Panc1 (cell line): ENCODE measurements around the gene SNRK. TPM values are rescaled to one million over a fixed set of nuclear protein-coding genes. Genes with fewer than 3 reads are reported as not detected.

Experiments used
- ATAC-seq: fragments of 200-7000 bp; cut with Tn5 transposase; 2 replicates; pipeline ENCODE4 v1.9.1; 2020; ENCODE audit warnings: mild to moderate bottlenecking, moderate library complexity
- BruUV-seq: library from RNA; stranded (reverse); fragments of 400-500 nt; replicated peaks from 2 replicates; lab custom pipeline; 2021; lab: Mats Ljungman, UMichigan
- CTCF ChIA-PET: fragments of 300-600 bp; sonication (Branson Sonifier 250); formaldehyde crosslinking; loops from one replicate; lab custom pipeline; 2022; ENCODE audit warnings: antibody characterized with exemption; lab: Charles Lee
- POLR2A ChIA-PET: fragments of 300-600 bp; sonication (Branson Sonifier 250); formaldehyde crosslinking; loops from one replicate; lab custom pipeline; 2022; ENCODE audit warnings: antibody characterized with exemption; lab: Charles Lee
- DNase-seq: peaks from one replicate; pipeline ENCODE4 v3.0.0-alpha.2; 2010; ENCODE audit warnings: low read depth, low spot score
- H3K27ac ChIP-seq: 2 replicates; pipeline ENCODE4 v1.5.1; 2011; ENCODE audit warnings: mild to moderate bottlenecking, low read length, inconsistent platforms
- H3K27me3 ChIP-seq: fragments of 200-500 bp; sonication (Bioruptor generic); 2 replicates; pipeline ENCODE4 v1.6.0; 2014; ENCODE audit warnings: low read length, inconsistent platforms; ENCODE audit not compliant: control insufficient read depth, insufficient read depth
- H3K36me3 ChIP-seq: fragments of 200-500 bp; sonication (Bioruptor generic); 2 replicates; pipeline ENCODE4 v1.5.1; 2014; ENCODE audit warnings: inconsistent platforms, mild to moderate bottlenecking, low read length, moderate library complexity; ENCODE audit not compliant: control insufficient read depth, insufficient read depth
- H3K4me1 ChIP-seq: 2 replicates; pipeline ENCODE4 v1.5.1; 2011; ENCODE audit warnings: inconsistent platforms, mild to moderate bottlenecking, low read length, moderate library complexity; ENCODE audit not compliant: control insufficient read depth, insufficient read depth
- H3K4me3 ChIP-seq, 2 experiments: 2 replicates each; pipeline ENCODE4 v1.5.1; 2011 to 2012; ENCODE audit warnings: low read depth in 2 of 2, low read length in 2 of 2, mild to moderate bottlenecking in 2 of 2, inconsistent platforms in 1 of 2, moderate library complexity in 1 of 2
- H3K9me3 ChIP-seq: fragments of 200-500 bp; sonication (Bioruptor generic); 2 replicates; pipeline ENCODE4 v1.5.1; 2014; ENCODE audit warnings: low read depth, mild to moderate bottlenecking, inconsistent platforms, low read length, moderate library complexity; ENCODE audit not compliant: control insufficient read depth, insufficient read depth
- POLR2AphosphoS5 ChIP-seq: IDR thresholded peaks from 2 replicates; pipeline ENCODE4 v1.6.1; 2012; ENCODE audit warnings: mild to moderate bottlenecking, low read depth, low read length, moderate library complexity
- REST ChIP-seq, 2 experiments: IDR thresholded peaks; 2 replicates each; pipeline ENCODE4 v1.6.1; 2011 to 2012; ENCODE audit warnings: low read depth in 2 of 2, control low read depth in 1 of 2, low read length in 1 of 2, mild to moderate bottlenecking in 1 of 2, moderate library complexity in 1 of 2; ENCODE audit not compliant: insufficient read depth in 1 of 2
- SIN3A ChIP-seq: IDR thresholded peaks from 2 replicates; pipeline ENCODE4 v1.6.1; 2012; ENCODE audit warnings: low read depth, mild to moderate bottlenecking, low read length, moderate library complexity, borderline replicate concordance; ENCODE audit not compliant: insufficient read depth
- TCF7L2 ChIP-seq: IDR thresholded peaks from 2 replicates; pipeline ENCODE4 v1.6.1; 2011; ENCODE audit warnings: mild to moderate bottlenecking, low read depth, low read length, inconsistent platforms
- in situ Hi-C: cut with HindIII; loops from 2 replicates; pipeline ENCODE4 v1.10.0; 2016; ENCODE audit warnings: low sequenced_read_pairs, low pct_unique_long_range_greater_than_20kb
- intact Hi-C: fragments of 100-400 bp; cut with micrococcal nuclease; formaldehyde crosslinking; loops from one replicate; pipeline ENCODE4 v1.10.0; 2022; ENCODE audit not compliant: unreplicated experiment
- total RNA-seq: library from RNA; stranded (reverse); gene quantifications from one replicate; pipeline ENCODE4 v1.2.1, GENCODE V29; 2021; ENCODE audit not compliant: unreplicated experiment
- TF ChIP-seq, protein P1 (sequence below): fragments of 450-650 bp; IDR thresholded peaks from 2 replicates; pipeline ENCODE4 v1.5.1; 2017; ENCODE audit warnings: mild to moderate bottlenecking

Gene SNRK
- total RNA-seq, 1 experiment from 2014 or later: 11.0 TPM

DNA sequence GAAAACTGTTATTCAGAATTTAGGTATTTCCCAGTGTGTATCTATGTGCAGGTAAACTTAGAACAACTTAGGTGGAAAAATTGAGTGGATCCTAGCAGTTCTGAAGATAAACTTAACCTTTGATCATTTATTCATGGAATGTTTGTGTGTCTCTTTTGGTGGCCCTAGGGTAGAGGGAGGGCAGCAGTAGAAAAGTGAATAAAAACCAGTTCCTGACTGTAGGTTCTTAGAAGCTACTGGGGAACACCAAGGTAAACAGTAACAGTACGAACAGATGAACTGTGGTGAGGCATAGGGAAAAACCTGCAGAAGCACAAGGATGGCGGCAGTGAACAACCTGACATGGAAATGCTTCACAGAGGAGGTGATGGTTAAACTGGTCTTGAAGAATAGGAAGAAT is 2.5 kb downstream of the SNRK start:
- POLR2A ChIA-PET: no interaction called here
- no TSS peak for BruUV-seq
- Histone ChIP-seq H3K4me1 (peaks cover 13% of the 10 kb centered on the region), H3K4me3 (no peak overlapping the region; a peak in 1 of 4 replicates), H3K36me3 (no peaks in the 10 kb centered on the region), H3K27me3 (no peaks in the 10 kb centered on the region), H3K27ac (peak overlapping the region; percentile 44; the same call in 1 of the 2 replicates), H3K9me3 (no peaks in the 10 kb centered on the region)
- ATAC-seq (no peak), DNase-seq (no peak)
- in situ Hi-C loops: no loop called here
- CTCF ChIA-PET: no interaction called here
- no peak for TF ChIP-seq TCF7L2
- TF ChIP-seq SIN3A: no peak
- TF ChIP-seq POLR2AphosphoS5: no peak
- TF ChIP-seq REST (IDR thresholded peaks at IDR 0.05; ENCODE audit: insufficient read depth in 1 of 2, low read depth in 2 of 2, low read length in 1 of 2): no peak
- TF ChIP-seq, protein P1, sequence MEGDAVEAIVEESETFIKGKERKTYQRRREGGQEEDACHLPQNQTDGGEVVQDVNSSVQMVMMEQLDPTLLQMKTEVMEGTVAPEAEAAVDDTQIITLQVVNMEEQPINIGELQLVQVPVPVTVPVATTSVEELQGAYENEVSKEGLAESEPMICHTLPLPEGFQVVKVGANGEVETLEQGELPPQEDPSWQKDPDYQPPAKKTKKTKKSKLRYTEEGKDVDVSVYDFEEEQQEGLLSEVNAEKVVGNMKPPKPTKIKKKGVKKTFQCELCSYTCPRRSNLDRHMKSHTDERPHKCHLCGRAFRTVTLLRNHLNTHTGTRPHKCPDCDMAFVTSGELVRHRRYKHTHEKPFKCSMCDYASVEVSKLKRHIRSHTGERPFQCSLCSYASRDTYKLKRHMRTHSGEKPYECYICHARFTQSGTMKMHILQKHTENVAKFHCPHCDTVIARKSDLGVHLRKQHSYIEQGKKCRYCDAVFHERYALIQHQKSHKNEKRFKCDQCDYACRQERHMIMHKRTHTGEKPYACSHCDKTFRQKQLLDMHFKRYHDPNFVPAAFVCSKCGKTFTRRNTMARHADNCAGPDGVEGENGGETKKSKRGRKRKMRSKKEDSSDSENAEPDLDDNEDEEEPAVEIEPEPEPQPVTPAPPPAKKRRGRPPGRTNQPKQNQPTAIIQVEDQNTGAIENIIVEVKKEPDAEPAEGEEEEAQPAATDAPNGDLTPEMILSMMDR: no peak
- intact Hi-C loops: no loop called here

- in situ Hi-C loops (no loop called here), intact Hi-C loops (no loop called here)
- ATAC-seq (no peak), DNase-seq (no peak)
- H3K36me3 ChIP-seq: no peaks in the 10 kb centered on the region
- no peaks in the 10 kb centered on the region for H3K9me3 ChIP-seq
- ChIA-PET POLR2A (no interaction called here), CTCF (no interaction called here)
- peaks cover 13% of the 10 kb centered on the region for H3K4me1 ChIP-seq
- no TSS peak for BruUV-seq
- H3K27ac ChIP-seq: no peak overlapping the region
- no peaks in the 10 kb centered on the region for H3K27me3 ChIP-seq
- TF ChIP-seq POLR2AphosphoS5 (no peak), REST (IDR thresholded peaks at IDR 0.05; ENCODE audit: insufficient read depth in 1 of 2, low read depth in 2 of 2, low read length in 1 of 2) (no peak)
- TF ChIP-seq, protein P1: no peak
- H3K4me3 ChIP-seq: no peak overlapping the region
These were observed 3.1 kb downstream of the SNRK start for GRCh38 chr3:43289401-43289800.
